ENCODE data around the gene GRK7.

DNA sequence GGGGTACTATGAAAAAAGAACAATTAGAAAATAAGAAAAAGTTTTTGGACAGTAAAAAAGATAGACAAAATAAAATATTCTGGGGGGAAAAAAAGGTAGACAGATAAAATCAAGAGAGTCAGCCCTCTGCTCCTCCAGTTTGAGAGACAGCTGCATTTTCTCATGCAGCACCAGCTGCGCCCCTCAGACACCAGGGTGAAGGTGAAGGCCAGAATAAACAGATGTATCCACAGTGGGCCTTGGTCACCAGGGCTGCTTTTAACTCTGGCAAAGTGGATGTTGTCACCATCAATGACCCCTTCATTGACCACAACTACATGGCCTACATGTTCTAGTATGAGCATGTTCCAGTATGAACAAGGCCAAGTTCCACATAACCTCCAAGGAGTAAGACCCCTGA lies 39.0 kb upstream of the GRK7 start:
- TF ChIP-seq TCF7L2 (IDR thresholded peaks at IDR 0.05; ENCODE audit: borderline replicate concordance, extremely low read depth, insufficient read depth, insufficient read length) (no peak), SP1 (IDR thresholded peaks at IDR 0.05; ENCODE audit: low read depth) (no peak), POLR2AphosphoS5 (IDR thresholded peaks at IDR 0.05; ENCODE audit: low read depth, low read length) (no peak), CEBPB (IDR thresholded peaks at IDR 0.05; ENCODE audit: low read depth) (no peak), ZNF274 (IDR thresholded peaks at IDR 0.05; ENCODE audit: low read depth, low read length) (no peak), EZH2phosphoT487 (IDR thresholded peaks at IDR 0.05; ENCODE audit: borderline replicate concordance) (no peak), POLR2A (IDR thresholded peaks at IDR 0.05; ENCODE audit: borderline replicate concordance, extremely low read depth, insufficient read depth, insufficient read length) (no peak), ZFX (IDR thresholded peaks at IDR 0.05) (no peak), YY1 (IDR thresholded peaks at IDR 0.05; ENCODE audit: extremely low read depth, insufficient replicate concordance, low read depth, low read length) (no peak), CBX3 (IDR thresholded peaks at IDR 0.05; ENCODE audit: low read depth) (no peak)
- TF ChIP-seq, protein P1, sequence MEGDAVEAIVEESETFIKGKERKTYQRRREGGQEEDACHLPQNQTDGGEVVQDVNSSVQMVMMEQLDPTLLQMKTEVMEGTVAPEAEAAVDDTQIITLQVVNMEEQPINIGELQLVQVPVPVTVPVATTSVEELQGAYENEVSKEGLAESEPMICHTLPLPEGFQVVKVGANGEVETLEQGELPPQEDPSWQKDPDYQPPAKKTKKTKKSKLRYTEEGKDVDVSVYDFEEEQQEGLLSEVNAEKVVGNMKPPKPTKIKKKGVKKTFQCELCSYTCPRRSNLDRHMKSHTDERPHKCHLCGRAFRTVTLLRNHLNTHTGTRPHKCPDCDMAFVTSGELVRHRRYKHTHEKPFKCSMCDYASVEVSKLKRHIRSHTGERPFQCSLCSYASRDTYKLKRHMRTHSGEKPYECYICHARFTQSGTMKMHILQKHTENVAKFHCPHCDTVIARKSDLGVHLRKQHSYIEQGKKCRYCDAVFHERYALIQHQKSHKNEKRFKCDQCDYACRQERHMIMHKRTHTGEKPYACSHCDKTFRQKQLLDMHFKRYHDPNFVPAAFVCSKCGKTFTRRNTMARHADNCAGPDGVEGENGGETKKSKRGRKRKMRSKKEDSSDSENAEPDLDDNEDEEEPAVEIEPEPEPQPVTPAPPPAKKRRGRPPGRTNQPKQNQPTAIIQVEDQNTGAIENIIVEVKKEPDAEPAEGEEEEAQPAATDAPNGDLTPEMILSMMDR (IDR thresholded peaks at IDR 0.05 in 2 of 3, conservative IDR thresholded peaks at IDR 0.05 in 1 of 3; ENCODE audit: borderline replicate concordance in 1 of 3, insufficient read depth in 1 of 3, low read depth in 2 of 3, low read length in 2 of 3) = no peak
